Measurements from ENCODE around the gene SPINT1. TPM values are rescaled to one million over a fixed set of nuclear protein-coding genes. Genes with fewer than 3 reads are reported as not detected.

The SPINT1 gene
- total RNA-seq, 2 donors from 2014 or later, result 1.7 to 3.2 TPM

DNA sequence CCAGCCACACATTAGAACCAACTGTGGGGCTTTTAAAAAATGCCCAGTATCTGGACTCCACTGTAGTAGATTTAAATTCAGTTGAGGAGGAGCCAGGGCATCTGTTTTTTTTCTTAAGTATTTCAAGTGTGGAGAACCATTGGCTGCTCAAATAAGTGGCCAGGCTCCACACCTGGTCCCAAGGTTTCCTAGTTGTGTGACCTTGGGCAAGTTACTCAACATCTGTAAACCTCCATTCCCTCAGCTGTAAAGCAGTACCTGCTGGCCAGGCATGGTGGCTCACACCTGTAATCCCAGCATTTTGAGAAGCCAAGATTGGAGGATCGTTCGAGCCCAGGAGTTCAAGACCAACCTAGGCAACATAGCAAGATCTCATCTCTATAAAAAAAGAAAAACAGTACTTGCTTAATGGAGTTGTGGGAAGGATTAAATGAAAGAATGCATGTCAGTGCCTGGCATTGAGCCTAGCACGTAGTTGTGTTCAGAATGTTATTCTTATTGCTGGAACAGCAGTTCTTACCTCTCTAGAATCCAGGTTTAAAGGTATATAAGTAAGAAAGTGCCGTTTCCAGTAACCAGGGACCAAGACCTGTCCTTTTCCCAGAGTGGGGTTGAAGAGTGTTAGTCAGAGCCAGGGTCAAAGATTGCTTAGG lies 17.3 kb upstream of the SPINT1 start:
- intact Hi-C loops (cut with DNase I), result no loop called here
- no peak for DNase-seq (ENCODE audit: low spot score)

DNA sequence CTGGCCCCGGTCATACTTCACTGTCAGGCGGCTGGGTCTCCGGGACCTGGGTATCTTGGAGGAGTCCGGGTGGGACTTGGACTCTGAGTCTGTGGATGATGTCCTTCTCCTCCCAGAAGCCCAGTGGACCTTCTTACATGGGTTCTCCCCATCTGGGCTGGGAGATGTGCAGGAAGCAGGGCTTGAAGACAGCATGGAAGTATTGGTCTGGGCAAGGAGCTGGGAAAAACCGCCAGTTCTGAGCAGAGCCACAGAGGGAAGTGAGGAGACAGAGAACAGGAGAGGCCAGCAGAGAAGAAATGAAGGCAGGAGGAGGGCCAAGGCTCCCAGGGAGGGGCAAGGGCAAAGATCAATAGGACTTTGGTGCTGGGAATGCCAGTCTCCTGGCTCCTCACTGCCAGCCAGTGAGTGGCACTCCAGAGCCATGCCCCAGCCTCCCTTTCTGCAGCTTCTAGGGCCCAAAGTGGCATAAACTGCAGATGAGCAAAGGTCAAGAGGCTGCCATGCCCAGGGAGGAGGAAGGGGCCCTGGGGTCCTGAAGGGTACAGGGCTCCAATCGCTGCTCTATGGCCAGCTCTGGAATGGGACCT lies 15.3 kb upstream of the SPINT1 start, which contains the start of gene PPP1R14D:
TSS of gene PPP1R14D (minus strand) at position 262 of the 590 bp plus-strand sequence. CDS start at position 195, 67 bp downstream.
- DNase-seq (ENCODE audit: low spot score), result peak; percentile 38
- intact Hi-C loops (cut with DNase I), result no loop called here

DNA sequence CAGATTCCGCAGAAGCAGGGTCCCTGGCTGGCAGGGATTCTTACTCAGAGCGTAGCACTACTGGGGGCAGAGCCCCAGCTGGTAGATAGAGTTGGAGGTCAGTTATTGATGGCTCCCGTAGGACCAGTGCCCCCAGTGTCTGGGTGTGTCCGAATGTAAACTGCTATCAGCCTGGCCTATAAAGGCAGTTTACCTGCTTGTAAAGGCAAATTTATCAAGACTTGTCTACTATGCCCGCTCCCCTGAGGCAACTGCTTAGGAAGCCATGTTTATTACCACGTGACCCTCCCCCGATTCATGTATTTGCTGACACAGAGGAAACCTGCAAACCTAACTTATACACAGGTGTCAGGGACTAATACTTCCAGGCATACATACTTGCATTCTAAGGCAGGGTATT lies 14.7 kb upstream of the SPINT1 start:
- intact Hi-C loops (cut with DNase I), result no loop called here
- DNase-seq (ENCODE audit: low spot score), result no peak

DNA sequence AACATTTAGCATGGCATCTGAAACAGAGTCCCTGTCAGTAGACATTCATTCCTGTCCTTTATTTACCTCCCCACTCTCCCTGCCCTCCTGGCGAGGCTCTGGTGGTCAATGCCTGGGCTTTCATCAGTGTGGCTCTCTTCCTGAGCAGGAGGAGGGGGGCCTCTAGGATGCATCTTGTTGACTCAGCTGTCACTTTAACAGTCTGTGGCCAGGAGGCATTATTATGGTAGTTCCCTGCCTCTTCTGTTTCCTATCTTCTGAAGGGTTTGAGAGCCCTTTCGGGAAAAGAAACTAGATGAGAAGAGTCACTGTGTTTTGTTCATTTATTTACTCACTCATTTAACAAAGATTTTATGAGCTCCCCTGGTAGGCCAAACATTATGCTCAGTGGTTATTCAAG lies 13.0 kb upstream of the SPINT1 start:
- DNase-seq (ENCODE audit: low spot score), result no peak
- intact Hi-C loops (cut with DNase I), result no loop called here

DNA sequence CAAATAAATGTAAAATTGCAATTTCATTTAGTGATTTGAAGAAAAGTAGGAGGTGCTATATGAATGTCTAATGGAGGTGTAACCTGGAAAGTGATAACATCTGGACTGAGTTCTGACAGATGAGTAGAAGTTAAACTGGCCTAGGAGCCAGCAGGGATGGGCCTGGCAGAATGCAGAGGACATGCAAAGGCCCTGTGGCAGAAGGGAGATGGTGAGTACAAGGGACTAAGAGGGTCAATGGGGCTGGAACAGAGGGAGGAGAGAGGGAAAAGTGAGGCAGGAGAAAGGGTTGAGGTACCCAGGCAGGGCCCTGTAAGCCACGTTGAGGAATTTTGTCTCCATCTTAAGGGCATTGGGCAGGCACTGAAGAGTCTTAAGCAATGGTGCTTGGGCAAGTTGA lies 12.0 kb upstream of the SPINT1 start:
- intact Hi-C loops (cut with DNase I), result no loop called here
- DNase-seq (ENCODE audit: low spot score), result no peak

DNA sequence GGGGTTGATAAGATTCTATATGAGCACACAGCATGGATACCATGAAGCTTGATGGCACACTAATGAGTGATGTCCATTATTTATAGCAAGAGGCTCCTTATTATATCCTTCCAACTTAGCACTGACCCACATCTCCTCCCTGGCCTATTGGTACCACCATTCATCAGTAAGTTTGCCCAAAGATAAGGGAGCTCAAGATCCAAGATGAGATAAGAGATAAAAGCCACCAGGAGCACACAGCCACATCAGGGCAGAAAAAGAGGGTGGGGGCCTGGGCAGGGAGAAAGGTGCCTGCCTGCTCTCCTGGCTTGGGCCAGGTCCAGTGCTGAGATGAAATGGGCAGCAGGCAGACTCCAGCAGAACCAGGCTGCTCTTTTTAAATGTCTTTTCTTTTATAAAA lies 10.9 kb upstream of the SPINT1 start:
- intact Hi-C loops (cut with DNase I), result no loop called here
- DNase-seq (ENCODE audit: low spot score), result no peak

DNA sequence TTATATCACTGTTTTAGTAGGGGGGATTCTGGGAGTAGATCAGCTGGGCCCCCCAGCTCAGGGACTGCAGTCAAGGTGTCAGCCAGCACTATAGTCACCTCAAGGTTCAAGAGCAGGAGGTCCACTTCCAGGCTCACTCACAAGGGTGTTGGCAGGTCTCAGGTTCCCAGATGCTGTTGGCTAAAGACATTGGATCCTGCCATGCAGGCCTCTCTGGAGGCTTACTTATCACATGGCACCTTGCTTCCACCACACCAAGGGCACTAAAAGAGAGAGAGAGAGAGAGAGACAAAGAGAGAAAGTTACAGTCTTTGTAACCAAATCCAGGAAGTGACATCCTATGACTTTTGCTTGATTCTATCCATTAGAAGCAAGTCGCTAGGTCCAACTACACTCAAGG lies 7.8 kb upstream of the SPINT1 start:
- intact Hi-C loops (cut with DNase I), result no loop called here
- no peak for DNase-seq (ENCODE audit: low spot score)

DNA sequence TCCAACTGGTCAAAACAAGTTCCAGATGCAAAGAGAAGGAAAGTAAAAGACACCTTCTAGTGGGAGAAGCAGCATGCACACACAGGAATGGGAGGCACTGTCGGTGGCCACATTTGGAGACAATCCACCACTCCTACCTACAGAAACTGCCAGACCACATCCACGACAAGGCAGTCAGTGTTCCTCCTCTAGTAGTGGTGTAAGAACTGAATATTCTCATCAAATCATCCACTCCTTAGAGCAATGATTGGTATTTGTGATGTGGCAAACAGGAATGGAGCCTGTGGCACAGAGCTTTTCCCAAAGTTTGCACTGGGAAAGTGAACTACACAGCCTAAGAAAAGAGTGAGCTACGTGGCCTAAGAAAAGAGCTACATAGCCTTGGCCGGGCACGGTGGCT lies 5.1 kb upstream of the SPINT1 start:
- intact Hi-C loops (cut with DNase I), result no loop called here
- no peak for DNase-seq (ENCODE audit: low spot score)

DNA sequence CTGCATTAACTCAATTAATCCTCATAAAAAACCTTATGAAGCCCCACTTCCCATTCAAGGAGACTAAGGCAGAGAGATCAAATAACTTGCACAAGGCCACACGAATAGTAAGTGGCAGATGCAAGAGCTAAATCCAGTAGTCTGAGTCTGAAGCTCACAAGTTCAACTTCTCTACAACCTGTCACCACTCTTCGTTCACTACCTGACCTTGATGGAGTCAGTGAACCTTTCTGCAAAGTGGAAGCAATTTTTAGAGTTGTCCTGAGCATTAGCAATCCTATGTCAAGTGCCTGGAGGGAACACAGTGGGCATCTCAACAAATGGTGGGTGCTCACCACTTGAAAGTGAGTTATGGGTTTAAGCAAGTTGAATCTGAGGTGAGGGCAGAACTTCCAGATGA lies 2.1 kb upstream of the SPINT1 start:
- no peak for DNase-seq (ENCODE audit: low spot score)
- intact Hi-C loops (cut with DNase I), result no loop called here

DNA sequence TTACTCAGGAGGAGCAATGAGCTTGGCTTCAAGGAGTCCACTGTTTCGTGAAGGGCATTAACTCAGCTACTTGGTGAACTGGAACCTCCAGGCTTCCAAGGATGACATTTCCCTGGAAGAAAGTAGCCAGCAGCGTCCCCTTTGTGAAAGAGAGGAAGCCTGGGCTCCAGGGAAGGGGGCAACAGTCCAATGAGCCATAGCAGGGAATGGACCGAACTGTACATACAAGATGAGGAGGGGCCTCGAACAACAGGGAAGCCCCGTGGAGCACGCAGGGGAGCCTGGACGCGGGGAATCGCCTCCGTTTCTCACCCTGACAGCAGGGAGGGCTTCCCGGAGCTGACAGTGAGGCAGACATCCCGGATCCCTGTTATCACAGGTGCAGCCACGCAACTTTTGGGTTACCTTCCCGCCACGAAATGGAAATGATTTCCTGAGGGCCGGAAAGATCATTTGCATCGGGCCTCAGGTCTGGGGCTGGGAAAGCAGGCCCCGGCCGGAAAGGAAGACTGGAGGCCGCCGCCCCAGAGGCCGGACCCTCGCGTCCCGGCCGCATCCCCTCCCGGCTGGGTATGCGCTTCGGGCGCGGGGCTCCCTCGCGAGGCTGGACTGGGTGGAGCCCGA lies 475 bp upstream of the SPINT1 start:
- intact Hi-C loops (cut with DNase I), result no loop called here
- DNase-seq (ENCODE audit: low spot score), result no peak

DNA sequence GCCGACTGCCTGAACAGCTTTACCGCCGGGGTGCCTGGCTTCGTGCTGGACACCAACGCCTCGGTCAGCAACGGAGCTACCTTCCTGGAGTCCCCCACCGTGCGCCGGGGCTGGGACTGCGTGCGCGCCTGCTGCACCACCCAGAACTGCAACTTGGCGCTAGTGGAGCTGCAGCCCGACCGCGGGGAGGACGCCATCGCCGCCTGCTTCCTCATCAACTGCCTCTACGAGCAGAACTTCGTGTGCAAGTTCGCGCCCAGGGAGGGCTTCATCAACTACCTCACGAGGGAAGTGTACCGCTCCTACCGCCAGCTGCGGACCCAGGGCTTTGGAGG lies 815 bp downstream of the SPINT1 start:
- DNase-seq (ENCODE audit: low spot score), result no peak
- intact Hi-C loops (cut with DNase I), result no loop called here

DNA sequence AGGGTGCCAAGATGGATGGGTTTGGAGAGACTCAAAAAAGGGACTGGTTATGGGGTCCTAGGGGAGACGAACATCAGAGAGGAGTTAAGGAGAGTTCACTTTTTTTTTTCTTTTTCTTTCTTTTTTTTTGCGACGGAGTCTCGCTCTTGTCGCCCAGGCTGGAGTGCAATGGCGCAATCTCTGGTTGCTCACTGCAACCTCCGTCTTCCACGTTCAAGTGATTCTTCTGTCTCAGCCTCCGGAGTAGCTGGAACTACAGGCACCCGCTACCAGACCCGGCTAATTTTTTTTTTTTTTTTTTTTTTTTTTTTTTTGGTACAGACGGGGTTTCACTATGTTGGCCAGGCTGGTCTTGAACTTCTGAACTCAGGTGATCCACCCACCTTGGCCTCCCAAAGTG lies 1.2 kb downstream of the SPINT1 start:
- DNase-seq (ENCODE audit: low spot score), result no peak
- intact Hi-C loops (cut with DNase I), result no loop called here

DNA sequence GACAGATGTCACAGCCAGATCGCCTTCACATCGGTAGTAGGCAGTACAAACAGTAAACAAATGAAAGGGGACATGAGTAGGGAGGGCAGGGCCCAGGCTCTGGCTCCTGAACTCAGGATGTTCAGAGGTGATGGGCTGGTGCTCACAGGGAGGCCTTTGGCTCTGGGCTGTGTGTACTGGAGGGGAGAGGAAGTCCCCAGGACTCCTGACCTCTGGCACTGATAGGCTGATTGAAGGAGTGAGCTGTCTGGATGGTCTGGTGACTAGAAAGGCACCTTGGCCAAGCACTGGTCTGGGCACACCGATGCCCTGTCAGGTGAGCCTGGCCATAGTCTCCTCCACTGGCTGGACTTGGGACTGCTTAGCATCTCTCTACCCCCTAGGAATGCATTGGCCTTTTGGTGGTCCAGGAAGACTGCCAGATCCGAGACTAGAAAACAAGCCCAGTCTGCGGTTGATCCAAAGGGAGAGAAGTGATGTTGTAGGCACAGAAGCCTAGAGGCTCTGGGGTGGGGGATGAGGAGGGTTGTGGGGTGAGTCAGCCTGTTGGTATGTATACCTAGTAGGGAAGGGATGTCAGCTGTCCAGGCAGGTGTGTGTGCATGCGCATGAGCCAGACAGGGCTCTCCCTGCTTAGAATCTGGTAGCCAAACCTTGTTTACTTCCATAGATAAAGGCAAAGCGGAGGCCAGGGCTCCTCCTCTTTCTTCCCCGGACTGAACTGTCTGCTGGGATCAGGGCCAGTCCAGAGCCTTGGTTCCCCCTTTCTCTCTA lies 1.9 kb downstream of the SPINT1 start:
- intact Hi-C loops (cut with DNase I), result no loop called here

DNA sequence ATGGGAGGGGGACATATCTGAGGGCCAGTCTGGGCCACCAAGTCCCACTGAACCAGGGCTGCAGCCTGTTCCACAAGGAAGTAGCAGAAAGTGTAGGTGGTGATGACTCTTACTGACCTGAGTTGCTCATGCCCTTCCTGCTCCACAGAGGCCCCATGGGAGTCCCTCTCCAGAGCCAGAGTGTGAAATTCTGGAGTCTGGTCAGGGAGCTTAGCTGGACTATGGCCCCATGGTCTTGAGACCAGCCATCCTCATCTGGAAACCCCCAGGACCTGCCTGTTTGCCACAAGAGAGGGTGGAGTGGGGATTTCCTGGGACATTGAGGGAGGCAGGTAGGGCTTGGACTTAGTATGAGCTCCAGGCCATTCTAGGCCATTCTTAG lies 3.0 kb downstream of the SPINT1 start:
- intact Hi-C loops (cut with DNase I), result no loop called here

More for the DNA sequence above, 1.9 kb downstream of the SPINT1 start:
- peak; percentile 43 for DNase-seq (ENCODE audit: low spot score)

DNA sequence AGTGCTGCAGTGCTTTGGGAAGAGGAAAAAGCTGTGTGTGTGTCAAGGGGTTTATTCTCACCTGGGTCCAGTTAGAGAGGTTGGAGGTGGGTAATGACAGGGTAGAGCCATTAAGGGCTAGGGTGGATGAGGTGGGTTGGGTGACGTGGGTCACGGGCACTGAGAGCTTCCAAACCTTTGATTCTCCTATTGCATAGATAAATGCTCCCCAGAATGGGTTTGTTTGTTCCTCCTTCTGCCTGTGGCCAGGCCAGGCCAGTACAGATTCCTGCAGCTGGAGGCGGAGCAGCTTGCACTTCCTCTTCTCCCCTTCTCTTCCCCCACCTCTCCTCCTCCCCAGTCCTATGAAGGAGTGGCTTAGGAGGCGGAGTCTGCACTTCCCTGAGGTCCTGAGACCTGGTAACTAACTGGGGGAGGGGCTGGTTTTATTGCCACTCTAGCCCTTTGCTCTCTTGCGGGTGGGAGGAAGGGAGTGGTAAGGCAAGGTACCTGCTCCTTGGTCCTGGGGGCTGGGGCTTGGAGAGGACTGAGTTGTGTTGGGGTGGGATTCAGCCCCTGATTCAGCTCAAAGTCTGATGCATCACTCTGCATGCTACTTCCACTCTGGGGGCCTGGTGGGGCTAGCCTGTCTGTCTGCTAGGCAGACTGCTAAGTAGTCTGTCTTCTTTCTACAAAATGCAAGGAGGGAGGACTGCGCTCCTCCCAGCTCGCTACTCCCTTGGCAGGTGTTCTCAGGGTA lies 3.5 kb downstream of the SPINT1 start:
- peak; percentile 83 for DNase-seq (ENCODE audit: low spot score)
- intact Hi-C loops (cut with DNase I), result no loop called here

More for the DNA sequence above, 3.0 kb downstream of the SPINT1 start:
- peak; percentile 32 for DNase-seq (ENCODE audit: low spot score)

DNA sequence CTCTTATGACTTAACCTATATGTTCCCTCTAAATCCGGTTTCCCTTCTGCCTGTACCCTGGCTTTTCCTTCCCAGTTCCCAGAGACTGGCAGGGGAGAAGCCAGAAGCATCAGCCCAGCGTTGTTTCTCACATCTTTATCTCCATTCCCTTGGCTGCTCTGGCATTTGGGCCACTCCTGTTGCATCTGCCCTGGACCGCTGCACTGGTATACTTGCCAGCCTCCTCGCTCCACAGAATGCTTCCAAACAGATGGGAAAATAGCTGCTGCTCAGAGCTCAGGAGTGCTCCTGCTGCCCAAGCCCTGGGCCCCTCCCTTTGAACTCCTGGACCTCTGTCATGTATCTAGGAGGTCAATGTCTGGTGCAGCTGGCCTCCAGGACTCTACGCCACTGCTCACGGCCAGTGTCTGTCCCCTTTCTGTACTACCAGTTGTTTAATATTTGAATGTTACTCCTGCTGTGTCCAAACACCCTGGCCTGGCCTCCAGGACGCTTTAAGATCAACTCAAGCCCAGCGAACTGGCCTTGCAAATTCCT lies 6.8 kb downstream of the SPINT1 start:
- peak; percentile 36 for DNase-seq (ENCODE audit: low spot score)
- intact Hi-C loops (cut with DNase I), result no loop called here

DNA sequence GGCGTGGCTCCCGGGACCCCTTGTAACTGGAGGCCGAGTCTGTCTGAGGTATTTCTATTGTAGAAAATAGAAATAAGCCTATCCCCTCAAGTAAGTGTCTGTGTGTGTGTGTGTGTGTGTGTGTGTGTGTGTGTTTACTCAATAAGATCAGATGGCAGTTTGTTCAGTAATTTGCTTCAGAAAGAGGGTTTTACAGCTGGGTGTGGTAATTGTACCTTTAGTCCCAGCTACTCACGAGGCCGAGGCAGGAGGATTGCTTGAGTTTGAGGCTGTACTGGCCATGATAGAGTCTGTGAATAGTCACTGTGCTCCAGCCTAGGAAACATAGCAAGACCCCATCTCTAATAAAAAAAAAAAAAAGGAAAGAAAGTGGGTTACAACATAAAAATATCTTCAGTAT lies 8.7 kb downstream of the SPINT1 start:
- DNase-seq (ENCODE audit: low spot score), result peak; percentile 41
- intact Hi-C loops (cut with DNase I), result no loop called here

DNA sequence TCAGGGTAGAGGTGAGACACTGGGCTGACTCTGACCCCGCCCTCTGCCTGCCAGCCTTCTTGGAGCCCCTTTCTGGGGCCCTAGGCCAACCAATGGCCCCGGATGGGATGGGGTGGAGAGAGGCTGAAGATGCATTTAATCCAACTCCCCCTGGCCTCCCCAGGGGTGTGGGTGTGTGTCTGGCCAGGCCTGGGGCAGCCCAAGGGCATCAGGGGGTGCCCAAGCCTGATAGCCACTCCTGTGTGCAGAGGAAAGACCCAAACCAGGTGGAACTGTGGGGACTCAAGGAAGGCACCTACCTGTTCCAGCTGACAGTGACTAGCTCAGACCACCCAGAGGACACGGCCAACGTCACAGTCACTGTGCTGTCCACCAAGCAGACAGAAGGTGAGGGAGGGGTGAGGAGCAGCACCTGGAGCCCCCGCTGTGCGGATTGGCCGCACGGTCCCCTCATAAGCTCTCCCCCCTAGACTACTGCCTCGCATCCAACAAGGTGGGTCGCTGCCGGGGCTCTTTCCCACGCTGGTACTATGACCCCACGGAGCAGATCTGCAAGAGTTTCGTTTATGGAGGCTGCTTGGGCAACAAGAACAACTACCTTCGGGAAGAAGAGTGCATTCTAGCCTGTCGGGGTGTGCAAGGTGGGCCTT lies 9.5 kb downstream of the SPINT1 start:
- intact Hi-C loops (cut with DNase I), result no loop called here

DNA sequence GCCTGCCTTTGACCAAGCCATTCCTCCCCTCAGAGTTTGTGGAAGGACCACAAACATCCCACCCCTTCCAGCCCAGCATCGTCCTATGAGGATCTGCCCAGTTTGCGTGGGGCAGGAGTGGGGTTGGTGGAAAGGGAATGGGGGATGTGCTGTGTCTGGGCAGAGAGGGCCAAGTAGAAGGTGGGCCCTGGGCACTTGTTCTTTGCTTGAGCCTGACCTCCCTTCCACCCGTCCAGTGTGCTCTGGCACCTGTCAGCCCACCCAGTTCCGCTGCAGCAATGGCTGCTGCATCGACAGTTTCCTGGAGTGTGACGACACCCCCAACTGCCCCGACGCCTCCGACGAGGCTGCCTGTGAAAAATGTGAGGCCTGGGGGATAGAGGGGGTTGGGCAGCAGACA lies 10.3 kb downstream of the SPINT1 start:
- intact Hi-C loops (cut with DNase I), result no loop called here
- peak; percentile 55 for DNase-seq (ENCODE audit: low spot score)

More for the DNA sequence above, 9.5 kb downstream of the SPINT1 start:
- DNase-seq (ENCODE audit: low spot score), result peak; percentile 61
